Activated naive CD4-positive, alpha-beta T cell (primary cell): ENCODE measurements around the gene FGF1.
A peak's percentile ranks its signal among the peaks of the same experiment; 100 is the strongest.

Experiments
- DNase-seq, 4 experiments: peaks; one replicate each; lab custom pipeline; 2025; lab: John Stamatoyannopoulos, UW

Gene FGF1

DNA sequence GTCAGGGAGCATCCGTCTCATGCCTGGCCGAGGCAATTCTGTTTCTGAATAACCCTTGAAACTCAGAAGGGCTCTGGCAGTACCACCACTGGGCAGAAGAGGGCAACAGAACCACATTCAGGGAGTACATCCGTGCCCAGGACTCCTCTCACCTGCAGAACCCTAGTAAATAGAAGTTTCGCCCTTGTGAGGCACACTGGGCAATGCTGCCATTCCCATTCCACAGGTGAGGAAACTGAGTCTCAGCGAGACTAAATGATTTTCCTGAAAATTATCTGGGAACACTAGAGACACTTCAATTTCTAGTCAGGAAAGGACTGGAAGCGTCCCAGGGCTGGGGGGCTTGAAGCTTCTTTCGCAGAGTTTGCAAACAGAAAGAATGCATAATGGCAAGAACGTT is 74.7 kb downstream of the FGF1 start:
- peak; percentile 7 to 52 (median 30) for DNase-seq

DNA sequence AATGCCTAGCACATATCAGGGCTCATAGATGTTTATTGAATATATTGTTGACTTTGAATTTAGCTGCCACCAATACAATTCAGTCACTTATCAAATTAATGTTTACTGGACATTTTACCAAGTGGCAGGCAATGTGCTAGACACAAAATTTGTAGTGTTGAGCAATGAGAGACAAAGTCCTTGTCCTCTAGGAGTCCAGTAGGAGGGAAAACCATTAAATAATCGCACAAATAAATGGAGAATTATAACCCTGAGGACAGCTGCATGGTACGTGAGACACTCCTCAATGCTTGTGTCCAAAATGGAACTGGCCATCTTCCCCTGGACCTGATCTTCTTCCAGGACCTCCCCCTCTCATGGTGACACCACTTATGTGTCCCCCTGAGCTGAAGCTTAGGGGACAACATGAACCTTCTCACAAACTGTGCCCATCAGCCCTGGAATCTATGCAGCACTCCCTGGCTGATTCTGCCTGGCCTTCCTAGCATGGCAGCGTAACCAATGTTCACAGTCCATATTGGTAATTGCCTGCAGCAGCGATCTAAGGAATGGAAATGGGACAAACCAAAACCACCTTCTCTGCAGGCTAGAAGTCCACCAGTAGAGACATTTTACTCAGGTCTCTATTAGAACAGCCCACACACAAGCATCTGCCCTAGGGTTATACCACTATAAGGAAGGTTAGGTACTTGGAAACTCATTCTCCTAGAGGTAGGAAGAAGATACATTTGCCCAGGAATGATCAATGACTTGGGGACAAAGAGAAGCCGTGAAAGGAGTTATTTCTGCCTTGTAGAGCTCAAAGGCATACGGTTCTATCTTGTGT is 75.5 kb downstream of the FGF1 start:
- no peak for DNase-seq

- DNase-seq = no peak
Measured at GRCh38 chr5:142609142-142609541, 76.7 kb downstream of the FGF1 start.

DNA sequence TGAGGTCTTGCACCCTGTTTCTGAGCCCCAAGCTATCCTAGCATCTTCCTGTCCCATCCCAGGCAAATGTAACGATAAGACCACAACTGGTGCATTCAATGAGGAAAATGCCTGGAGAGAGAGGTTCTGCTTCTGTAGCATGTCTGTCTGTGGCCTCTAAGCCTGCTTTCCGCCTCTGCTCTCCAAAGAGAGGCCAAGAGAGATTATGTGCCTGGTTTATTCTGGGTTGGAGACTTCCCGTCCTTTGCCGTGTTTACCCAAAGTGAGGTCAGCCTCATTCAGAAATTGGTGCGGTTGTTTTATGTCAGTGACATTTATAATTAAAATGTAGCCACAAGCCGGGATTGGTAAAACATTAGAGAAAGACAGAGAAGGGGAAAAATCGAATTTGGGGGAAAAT is 77.8 kb downstream of the FGF1 start:
- no peak for DNase-seq

DNA sequence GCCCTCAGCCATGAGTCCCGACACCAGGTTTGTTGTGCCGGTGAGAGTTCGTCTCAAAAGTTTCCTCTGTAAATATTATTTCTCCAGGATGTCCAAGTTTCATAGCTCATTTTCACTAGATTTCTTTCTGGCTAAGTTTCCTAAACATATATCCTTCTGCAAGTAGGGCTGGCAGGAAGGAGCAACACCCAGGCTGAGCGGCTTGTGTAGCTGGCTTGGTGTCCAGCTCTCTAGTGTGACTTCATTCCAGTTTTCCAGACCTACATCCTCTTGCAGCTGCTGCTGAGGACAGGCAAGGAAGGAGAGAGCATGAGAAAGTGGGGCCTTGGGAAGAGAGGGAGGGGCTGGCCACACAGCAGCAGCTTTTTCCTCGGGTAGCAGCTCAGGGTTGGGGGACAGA is 80.3 kb downstream of the FGF1 start:
- DNase-seq = no peak

GRCh38 chr5:142602720-142603245 is 83.1 kb downstream of the FGF1 start:
- DNase-seq = no peak

- DNase-seq = no peak
Measured at GRCh38 chr5:142601432-142601831, 84.5 kb downstream of the FGF1 start.

GRCh38 chr5:142600611-142601358 is 85.1 kb downstream of the FGF1 start:
- DNase-seq = no peak

GRCh38 chr5:142600092-142600491 is 85.8 kb downstream of the FGF1 start:
- DNase-seq = no peak

DNA sequence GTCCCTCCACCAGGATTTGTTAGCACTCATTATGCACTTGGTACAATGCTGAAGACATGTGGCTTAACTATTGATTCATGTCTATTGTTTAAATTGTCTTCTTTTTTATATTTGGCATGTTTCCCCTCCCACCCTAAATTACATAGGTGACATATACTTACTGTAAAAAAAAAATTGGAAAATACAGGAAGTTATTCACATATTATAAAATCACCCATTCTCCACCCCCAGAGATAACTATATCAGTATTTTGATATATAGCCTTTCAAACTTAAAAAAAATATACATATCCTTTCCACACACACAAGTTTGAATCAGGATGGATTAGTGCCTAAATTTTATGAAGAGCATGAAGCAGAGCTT is 87.6 kb downstream of the FGF1 start:
- DNase-seq = no peak

- no peak for DNase-seq
Measured at GRCh38 chr5:142597546-142598337, 88.1 kb downstream of the FGF1 start.

- no peak for DNase-seq
Measured at GRCh38 chr5:142597025-142597424, 88.9 kb downstream of the FGF1 start.

- DNase-seq = no peak
Measured at GRCh38 chr5:142592365-142592764, 93.5 kb downstream of the FGF1 start.

GRCh38 chr5:142590451-142591231 is 95.2 kb downstream of the FGF1 start:
- no peak for DNase-seq

GRCh38 chr5:142589720-142590119 is 96.2 kb downstream of the FGF1 start:
- DNase-seq = no peak

- DNase-seq = no peak
Measured at GRCh38 chr5:142587354-142587965, 98.4 kb downstream of the FGF1 start.

- no peak for DNase-seq
Measured at GRCh38 chr5:142586552-142586951, 99.3 kb downstream of the FGF1 start.

GRCh38 chr5:142585451-142585850 is 100.4 kb downstream of the FGF1 start:
- DNase-seq = no peak

- no peak for DNase-seq
Measured at GRCh38 chr5:142584891-142585290, 101.0 kb downstream of the FGF1 start.

DNA sequence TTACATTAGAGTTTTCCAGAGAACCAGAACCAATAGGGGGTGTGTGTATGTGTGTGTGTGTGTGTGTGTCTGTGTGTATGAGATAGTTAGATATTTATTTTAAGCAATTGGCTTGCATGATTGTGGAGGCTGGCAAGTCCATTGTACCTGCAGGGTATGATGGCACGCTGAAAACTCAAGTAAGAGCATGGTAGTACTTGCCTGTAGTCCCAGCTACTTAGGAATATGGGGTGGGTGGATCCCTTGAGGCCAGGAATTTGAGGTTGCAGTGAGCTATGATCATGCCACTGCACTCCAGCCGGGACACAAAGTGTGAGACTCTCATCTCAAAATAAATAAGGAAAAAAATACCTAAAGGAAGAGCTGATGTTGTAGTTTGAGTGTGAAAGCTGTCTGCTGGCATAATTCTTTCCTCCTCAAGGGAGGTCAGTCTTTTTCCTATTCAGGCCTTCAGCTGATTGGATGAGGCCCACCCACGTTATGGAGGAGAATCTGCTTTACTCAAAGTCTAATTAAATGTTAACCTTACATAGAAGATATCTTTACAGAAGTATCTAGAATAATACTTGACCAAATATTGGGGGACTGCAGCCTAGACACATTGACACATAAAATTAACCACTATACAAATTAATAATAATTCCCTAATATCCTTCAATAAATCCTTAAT is 107.6 kb downstream of the FGF1 start:
- no peak for DNase-seq

DNA sequence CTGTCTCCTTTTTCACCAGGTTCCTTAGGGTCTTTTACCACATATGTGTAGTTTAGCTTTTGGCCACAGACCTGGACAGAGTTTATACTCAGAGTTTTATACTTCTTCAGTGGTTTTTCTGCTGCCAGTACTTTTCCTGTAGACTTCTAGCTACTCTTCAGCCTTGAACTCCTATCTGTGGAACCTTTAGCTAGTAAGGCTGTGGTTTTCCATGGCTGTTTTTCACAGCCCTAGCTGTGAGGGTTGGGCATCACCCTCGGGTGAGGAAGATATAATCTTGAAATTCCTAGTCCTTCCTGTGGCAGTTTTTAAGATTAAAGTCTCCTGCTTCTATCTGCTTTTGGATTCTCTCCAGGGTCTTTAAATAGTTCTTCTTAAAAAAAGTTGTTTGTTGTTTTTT is 109.1 kb downstream of the FGF1 start:
- no peak for DNase-seq
